Measurements from ENCODE around the gene NPAT.
"Not testable (repeated sequence)": the region's sequence is repeated elsewhere in the genome, so short reads cannot be mapped to it uniquely, and the experiment has no call there.

Gene NPAT

GRCh38 chr11:108218912-108219783, 3.3 kb downstream of the NPAT start:
- no peak for DNase-seq

- DNase-seq = no peak
Observed at GRCh38 chr11:108218455-108218854, 4.0 kb downstream of the NPAT start.

GRCh38 chr11:108216988-108217387, 5.5 kb downstream of the NPAT start:
- DNase-seq = no peak

GRCh38 chr11:108213784-108214183, 8.7 kb downstream of the NPAT start:
- no peak for DNase-seq

- no peak for DNase-seq
Observed at GRCh38 chr11:108210441-108210840, 12.0 kb downstream of the NPAT start.

- no peak for DNase-seq
Observed at GRCh38 chr11:108207683-108208060, 14.8 kb downstream of the NPAT start.

- no peak for DNase-seq
Observed at GRCh38 chr11:108206969-108207682, 15.3 kb downstream of the NPAT start.

GRCh38 chr11:108206171-108206570, 16.3 kb downstream of the NPAT start:
- DNase-seq = no peak

GRCh38 chr11:108204929-108205499, 17.4 kb downstream of the NPAT start:
- DNase-seq = no peak

- no peak for DNase-seq
Observed at GRCh38 chr11:108204376-108204775, 18.1 kb downstream of the NPAT start.

GRCh38 chr11:108203075-108203474, 19.4 kb downstream of the NPAT start:
- no peak for DNase-seq

- DNase-seq = no peak
Observed at GRCh38 chr11:108199446-108200321, 22.8 kb downstream of the NPAT start.

- DNase-seq = no peak
Observed at GRCh38 chr11:108198833-108199232, 23.6 kb downstream of the NPAT start.

- no peak for DNase-seq
Observed at GRCh38 chr11:108197351-108197750, 25.1 kb downstream of the NPAT start.

- no peak for DNase-seq
Observed at GRCh38 chr11:108196901-108197300, 25.5 kb downstream of the NPAT start.

GRCh38 chr11:108193725-108194124, 28.7 kb downstream of the NPAT start:
- no peak for DNase-seq

GRCh38 chr11:108177570-108177969, 44.9 kb downstream of the NPAT start:
- no peak for DNase-seq

GRCh38 chr11:108170184-108170583, 52.3 kb downstream of the NPAT start:
- DNase-seq = no peak

- DNase-seq = no peak
Observed at GRCh38 chr11:108167624-108168023, 54.8 kb downstream of the NPAT start.

- DNase-seq = not testable (repeated sequence)
Observed at GRCh38 chr11:108162878-108163277, 59.6 kb downstream of the NPAT start.

GRCh38 chr11:108160970-108161566, 61.4 kb downstream of the NPAT start:
- DNase-seq = no peak

- DNase-seq = no peak
Observed at GRCh38 chr11:108154591-108154990, 67.8 kb downstream of the NPAT start.
